Stimulated activated CD8-positive, alpha-beta memory T cell treated with anti-CD3 and anti-CD28 coated beads, Interleukin-4, amount 100 ng/mL, for 1 hour (primary cell): Measurements from ENCODE around the gene C4A.
"Not testable (repeated sequence)": the region's sequence is repeated elsewhere in the genome, so short reads cannot be mapped to it uniquely, and the experiment has no call there.

Experiments
- DNase-seq, 2 donors: peaks; one replicate each; pipeline ENCODE4 v3.0.0-alpha.2; 2020; ENCODE audit warnings: low read depth in 2 of 2, low spot score in 1 of 2

Gene C4A

DNA sequence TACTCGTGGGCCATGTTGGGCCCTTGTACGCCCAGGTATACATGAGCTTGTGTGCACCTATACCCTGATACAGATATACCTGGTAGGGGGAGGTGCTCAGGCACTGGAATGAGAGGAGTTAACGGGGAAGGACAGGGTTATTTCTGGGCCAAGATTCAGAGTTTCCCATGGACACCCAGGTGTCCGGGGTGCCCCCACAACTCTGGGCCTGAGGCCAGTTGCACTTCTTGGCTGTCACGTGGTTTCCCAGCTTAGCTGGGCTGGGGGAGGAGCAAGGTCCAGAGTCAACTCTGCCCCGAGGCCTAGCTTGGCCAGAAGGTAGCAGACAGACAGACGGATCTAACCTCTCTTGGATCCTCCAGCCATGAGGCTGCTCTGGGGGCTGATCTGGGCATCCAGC is at the start of gene C4A:
C4A (plus strand) TSS at position 314 of the 400 bp plus-strand sequence; CDS start at position 365, 51 bp downstream.
- DNase-seq, result not testable (repeated sequence)

DNA sequence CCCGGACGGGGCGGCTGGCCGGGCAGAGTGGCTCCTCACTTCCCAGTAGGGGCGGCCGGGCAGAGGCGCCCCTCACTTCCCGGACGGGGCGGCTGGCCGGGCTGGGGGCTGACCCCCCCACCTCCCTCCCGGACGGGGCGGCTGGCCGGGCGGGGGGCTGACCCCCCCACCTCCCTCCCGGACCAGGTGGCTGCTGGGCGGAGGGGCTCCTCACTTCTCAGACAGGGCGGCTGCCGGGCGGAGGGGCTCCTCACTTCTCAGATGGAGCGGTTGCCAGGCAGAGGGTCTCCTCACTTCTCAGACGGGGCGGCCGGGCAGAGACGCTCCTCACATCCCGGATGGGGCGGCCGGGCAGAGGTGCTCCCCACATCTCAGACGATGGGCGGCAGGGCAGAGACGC is 49.7 kb upstream of the C4A start:
- not testable (repeated sequence) for DNase-seq

DNA sequence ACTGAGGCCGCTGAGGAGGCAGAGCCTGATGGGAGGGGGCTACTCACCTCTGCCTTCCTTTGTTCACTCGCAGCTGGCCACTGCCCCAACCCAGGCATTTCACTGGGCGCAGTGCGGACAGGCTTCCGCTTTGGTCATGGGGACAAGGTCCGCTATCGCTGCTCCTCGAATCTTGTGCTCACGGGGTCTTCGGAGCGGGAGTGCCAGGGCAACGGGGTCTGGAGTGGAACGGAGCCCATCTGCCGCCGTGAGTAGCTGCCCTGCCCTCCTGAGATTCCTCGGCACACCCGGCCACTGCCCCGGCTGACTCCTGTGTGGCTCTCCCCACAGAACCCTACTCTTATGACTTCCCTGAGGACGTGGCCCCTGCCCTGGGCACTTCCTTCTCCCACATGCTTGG is 48.3 kb upstream of the C4A start:
- no peak for DNase-seq

DNA sequence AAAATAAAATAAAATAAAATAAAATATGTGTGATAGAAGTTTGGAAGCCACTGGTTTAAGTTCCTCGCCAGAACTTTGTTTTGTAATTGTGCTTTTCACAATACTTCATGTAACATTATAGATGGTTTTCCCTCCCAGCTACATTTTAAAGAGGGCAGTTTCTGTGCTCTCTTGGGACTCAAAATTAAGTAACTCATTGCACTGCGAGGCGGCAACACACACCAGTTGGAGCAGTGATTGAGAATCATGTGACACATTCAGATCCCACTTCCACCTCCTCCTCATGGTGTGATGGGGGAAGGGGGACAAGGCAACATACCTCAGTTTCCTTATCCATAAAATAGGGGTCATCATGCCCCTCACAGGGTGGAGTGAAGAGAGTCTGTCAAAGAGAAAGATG is 46.8 kb upstream of the C4A start:
- no peak for DNase-seq

DNA sequence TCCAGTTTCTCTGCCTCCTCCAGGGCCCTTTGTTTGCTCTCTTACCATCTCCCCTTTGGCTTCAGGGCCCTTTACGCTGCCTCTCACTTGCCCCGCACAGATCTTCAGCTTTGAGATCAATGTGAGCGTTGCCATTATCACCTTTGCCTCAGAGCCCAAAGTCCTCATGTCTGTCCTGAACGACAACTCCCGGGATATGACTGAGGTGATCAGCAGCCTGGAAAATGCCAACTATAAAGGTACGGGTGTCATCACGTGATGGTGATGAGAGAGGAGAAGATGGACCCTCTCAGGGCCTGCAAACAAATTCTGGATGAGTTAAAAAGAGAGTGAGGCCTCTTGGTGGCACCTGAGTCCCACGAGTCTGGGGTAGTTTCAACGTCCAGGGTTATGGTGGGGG is 46.0 kb upstream of the C4A start:
- DNase-seq, result no peak

DNA sequence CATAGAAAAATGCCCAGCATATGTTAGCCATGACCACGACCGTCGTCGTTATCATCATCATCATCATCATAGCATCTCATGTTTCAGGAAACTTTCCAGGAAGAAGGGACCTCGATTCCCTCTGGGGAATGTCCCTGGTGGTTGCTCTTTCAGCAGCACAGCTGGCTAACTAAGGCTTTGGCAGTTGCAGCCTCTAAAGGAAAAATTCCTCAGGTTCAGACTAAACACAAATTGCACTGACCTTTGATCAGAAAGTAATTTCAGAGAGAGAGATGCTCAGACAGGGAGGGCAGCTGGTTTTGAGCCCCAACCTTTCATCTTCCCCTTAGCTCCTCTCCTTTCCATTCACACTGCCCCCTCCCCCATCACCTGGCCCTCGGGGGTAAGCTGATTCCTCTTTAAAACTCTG is 41.6 kb upstream of the C4A start:
- no peak for DNase-seq

DNA sequence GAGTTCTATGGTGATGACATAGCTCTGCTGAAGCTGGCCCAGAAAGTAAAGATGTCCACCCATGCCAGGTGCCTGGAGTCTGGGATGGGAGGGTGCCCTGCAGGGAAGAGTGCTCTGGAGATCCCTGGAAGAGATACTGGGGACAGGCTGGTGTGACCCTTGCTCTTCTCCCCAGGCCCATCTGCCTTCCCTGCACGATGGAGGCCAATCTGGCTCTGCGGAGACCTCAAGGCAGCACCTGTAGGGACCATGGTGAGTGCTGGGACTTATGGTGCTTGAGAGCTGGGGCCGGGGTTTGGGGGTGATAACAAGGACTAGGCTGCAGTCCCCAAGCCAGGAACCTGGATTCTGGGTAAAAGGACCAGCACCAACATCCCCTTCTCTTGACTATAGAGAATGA is 38.1 kb upstream of the C4A start:
- DNase-seq, result no peak

DNA sequence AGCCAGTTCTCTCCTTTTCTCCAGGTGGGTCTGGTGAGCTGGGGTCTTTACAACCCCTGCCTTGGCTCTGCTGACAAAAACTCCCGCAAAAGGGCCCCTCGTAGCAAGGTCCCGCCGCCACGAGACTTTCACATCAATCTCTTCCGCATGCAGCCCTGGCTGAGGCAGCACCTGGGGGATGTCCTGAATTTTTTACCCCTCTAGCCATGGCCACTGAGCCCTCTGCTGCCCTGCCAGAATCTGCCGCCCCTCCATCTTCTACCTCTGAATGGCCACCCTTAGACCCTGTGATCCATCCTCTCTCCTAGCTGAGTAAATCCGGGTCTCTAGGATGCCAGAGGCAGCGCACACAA is 36.7 kb upstream of the C4A start:
- DNase-seq, result no peak

DNA sequence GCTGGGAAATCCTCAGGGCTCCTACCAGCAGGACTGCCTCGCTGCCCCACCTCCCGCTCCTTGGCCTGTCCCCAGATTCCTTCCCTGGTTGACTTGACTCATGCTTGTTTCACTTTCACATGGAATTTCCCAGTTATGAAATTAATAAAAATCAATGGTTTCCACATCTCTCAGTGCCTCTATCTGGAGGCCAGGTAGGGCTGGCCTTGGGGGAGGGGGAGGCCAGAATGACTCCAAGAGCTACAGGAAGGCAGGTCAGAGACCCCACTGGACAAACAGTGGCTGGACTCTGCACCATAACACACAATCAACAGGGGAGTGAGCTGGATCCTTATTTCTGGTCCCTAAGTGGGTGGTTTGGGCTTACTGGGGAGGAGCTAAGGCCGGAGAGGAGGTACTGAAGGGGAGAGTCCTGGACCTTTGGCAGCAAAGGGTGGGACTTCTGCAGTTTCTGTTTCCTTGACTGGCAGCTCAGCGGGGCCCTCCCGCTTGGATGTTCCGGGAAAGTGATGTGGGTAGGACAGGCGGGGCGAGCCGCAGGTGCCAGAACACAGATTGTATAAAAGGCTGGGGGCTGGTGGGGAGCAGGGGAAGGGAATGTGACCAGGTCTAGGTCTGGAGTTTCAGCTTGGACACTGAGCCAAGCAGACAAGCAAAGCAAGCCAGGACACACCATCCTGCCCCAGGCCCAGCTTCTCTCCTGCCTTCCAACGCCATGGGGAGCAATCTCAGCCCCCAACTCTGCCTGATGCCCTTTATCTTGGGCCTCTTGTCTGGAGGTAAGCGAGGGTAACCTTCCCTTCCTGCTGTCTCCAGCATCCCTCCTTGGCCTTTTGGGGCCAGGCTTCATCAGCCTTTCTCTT is 36.1 kb upstream of the C4A start, which contains the start of gene CFB:
CFB (plus strand) TSS at position 589 of the 863 bp plus-strand sequence; CDS start at position 716, 127 bp downstream.
- DNase-seq, result no peak

DNA sequence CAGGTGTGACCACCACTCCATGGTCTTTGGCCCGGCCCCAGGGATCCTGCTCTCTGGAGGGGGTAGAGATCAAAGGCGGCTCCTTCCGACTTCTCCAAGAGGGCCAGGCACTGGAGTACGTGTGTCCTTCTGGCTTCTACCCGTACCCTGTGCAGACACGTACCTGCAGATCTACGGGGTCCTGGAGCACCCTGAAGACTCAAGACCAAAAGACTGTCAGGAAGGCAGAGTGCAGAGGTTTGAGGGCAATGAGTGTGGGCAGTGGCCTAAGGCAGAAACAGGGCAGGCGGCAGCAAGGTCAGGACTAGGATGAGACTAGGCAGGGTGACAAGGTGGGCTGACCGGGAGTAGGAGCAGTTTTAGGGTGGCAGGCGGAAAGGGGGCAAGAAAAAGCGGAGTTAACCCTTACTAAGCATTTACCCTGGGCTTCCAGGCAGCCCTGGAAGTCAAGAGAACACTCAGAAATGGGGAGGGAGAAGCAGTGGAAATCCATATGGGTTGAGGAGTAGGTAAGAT is 35.4 kb upstream of the C4A start:
- DNase-seq, result no peak

DNA sequence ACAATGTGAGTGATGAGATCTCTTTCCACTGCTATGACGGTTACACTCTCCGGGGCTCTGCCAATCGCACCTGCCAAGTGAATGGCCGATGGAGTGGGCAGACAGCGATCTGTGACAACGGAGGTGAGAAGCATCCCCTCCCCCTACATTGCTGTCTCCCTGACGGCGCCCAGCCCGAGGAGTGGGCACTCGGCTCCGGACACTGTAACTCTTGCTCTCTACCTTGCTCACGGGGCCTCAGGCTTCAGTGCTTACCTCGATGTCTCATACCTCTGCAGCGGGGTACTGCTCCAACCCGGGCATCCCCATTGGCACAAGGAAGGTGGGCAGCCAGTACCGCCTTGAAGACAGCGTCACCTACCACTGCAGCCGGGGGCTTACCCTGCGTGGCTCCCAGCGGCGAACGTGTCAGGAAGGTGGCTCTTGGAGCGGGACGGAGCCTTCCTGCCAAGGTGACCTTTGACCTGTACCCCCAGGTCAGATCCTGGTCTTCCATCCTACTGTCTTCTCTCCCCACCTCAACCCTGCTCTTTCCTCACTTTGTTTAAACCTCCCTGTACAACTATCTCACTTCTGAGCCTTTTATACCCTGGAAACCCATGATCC is 34.7 kb upstream of the C4A start:
- DNase-seq, result no peak

DNA sequence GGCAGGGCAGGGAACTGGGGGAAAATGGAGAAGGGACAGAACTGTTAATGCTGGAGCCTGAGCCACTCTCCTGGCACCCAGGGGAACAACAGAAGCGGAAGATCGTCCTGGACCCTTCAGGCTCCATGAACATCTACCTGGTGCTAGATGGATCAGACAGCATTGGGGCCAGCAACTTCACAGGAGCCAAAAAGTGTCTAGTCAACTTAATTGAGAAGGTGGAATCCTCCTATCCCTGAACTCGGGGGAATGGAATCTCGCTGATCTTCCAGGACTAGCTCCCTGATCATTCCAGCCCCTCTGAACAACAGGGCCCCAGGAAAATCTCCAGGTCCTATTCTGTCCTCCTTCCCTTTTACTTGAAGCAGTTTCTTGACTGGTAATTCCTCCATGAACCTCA is 34.0 kb upstream of the C4A start:
- no peak for DNase-seq

DNA sequence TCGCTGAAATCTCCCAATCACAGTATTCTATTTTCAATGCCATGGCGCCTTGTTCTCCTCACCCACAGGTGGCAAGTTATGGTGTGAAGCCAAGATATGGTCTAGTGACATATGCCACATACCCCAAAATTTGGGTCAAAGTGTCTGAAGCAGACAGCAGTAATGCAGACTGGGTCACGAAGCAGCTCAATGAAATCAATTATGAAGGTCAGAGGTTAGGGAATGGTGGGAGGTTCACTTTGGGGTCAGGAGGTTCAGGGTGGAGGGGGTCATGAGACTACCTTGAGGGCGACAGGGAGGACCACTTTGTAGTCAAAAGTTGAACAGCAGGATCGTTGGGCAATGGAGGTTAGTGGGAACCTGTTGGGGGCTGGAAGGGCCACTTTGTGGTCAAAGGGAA is 33.6 kb upstream of the C4A start:
- no peak for DNase-seq

DNA sequence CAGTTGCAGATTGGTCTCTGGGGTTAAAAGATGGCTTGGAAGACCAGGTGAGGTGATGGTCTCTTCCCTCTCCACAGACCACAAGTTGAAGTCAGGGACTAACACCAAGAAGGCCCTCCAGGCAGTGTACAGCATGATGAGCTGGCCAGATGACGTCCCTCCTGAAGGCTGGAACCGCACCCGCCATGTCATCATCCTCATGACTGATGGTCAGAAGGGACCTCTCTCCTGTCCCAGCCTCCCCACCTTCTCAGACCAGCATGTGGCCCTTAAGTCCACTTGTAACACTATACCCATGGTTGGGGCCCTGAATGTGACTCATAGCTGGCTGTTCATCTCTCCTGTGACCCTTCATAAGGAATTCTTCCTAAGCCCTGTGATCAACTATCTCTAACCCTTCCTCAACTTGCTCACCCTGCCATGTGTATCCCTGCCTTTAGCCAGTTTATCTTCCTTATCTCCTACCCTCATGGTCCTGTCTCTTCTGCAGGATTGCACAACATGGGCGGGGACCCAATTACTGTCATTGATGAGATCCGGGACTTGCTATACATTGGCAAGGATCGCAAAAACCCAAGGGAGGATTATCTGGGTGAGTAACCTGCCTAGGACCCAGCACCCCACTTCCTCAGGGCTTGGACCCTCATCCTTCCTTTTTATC is 33.0 kb upstream of the C4A start:
- no peak for DNase-seq

DNA sequence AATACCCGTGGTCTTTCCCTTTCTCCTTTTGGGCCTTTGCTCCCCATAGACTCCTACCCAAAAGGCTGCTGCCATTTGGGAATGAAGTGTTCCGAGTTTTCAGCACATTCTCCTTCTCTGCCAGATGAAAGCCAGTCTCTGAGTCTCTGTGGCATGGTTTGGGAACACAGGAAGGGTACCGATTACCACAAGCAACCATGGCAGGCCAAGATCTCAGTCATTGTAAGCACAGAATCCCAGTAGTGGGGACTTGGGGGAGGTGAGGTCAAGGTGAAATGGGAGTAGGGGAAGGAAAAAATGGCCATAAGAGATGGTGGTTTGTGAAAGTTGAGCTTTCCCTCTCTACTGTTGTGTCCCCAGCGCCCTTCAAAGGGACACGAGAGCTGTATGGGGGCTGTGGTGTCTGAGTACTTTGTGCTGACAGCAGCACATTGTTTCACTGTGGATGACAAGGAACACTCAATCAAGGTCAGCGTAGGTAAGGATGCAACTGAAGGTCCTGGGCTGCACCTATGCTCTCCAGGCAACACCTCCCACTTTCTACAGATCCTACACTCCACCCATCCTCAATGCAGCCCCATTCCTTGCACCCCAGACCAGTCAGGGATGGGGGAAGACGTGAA is 31.8 kb upstream of the C4A start:
- no peak for DNase-seq

DNA sequence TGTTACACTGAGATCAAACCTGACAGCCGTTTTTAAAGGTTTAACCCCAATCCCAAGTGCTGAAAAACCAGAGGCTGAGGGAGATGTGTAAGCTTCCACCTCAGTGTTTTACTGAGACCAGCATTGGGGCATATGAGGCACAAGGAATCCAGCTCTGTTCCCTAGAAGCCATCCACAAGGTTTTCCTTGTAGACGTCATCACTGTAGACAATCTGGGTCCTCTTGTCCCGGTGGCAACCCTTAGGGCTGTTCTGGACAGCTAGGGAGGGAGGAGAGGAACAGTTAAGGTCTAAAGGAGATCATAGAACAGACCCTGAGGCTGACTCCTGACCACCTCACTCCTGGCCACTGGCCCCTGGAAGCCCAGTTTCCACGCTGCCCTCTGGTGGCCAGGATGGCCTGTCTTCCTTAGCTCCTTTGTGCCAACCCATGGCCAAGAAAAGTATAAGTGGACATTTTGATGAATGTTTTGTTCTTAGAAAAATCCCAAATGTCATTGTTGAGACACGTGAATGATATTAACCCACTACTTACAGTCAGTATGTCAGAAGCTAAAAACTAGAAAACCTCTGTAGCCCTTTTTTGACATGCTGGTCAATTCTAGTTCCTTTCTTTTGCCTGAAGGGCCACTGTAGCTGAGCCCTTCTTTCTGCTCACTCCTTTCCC is 29.6 kb upstream of the C4A start:
- no peak for DNase-seq

DNA sequence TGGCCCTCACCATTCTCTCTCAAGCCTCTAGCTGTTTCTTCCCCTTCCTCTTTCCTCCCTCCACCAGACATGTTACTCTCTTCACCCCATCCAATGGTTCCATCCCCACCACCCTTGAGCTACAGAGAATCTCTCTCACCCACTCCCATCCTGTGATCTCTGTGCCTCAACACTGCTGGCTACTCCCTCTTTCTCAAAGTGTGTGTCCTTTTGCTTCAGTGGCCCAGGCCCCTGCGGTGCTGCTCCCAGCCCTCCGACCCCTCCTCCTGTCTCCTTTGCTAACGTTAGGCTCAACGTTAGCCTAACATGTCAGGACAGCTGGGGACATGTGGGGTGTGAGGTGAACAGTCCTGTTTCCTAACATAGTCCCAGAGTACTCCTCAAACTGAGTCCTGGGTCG is 29.0 kb upstream of the C4A start:
- no peak for DNase-seq

DNA sequence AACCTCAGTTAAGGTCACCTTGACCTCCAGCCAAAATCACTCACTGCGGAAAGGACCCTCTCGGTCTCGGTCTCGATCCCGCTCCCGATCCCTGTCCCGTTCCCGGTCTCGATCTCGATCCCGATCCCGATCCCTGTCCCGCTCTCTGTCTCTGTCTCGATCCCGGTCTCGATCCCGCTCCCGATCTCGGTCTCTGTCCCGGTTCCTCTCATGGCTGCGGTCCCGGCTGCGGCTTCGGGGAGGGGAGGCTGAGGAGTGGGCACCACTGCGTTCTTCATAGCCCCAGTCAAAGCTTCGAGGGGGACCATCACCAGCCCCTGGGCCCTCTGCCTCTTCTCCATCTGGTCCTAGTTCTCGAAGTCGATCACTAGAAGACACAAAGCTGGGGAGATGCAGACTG is 27.3 kb upstream of the C4A start:
- DNase-seq, result no peak

DNA sequence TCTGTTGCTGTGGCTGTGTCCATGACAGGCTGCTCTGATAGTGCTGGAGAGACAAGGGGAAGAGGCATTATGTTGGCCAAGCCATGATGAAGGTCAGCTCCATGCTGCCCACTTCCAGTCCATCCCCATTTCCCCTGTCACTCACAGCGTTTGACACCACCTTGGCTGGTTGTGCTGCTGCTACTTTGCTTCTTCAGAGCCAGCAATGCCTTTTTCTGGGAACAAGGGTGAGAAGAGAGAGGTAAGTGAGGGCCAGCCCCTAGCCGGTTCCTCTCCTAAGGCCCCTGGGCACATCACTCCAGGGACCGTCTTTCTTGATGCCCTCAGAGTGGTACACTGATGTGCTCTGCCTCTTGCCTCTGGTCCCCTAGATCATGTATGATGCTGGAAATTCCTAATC is 25.1 kb upstream of the C4A start:
- no peak for DNase-seq

DNA sequence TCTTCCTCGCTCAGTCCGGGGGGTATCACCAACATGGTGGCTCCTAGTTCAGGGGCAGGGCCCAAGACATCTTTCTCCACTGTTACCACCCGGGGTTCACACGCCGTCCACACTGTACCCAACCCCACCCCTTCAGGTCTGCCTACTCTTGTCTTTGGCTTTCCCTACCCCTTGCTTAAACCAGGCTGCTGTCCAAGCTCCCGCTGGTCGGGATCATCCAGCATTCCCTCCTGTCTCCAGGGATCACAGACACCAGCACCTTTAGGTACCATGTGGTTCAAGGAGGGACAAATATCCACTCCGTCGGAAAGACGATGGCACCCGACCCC is 23.5 kb upstream of the C4A start:
- DNase-seq, result no peak
